SK-N-SH treated with all-trans-retinoic acid at 6 μM for 48 hours (cell line): ENCODE data around the gene ETV6.

Source experiments
- ATAC-seq: fragments of 200-7000 bp; cut with Tn5 transposase; 3 replicates; pipeline ENCODE4 v1.9.1; 2020; ENCODE audit warnings: mild to moderate bottlenecking, moderate library complexity
- BACH2 ChIP-seq: fragments of 250-450 bp; sonication (Bioruptor Pico); IDR thresholded peaks from 2 replicates; pipeline ENCODE4 v1.9.0; 2021; ENCODE audit warnings: mild to moderate bottlenecking, borderline replicate concordance
- CREB5 ChIP-seq: fragments of 250-450 bp; sonication (Bioruptor Pico); IDR thresholded peaks from 2 replicates; pipeline ENCODE4 v1.5.1; 2020; ENCODE audit warnings: low read depth, mild to moderate bottlenecking, moderate library complexity
- CSDC2 ChIP-seq: fragments of 250-450 bp; sonication (Bioruptor Pico); IDR thresholded peaks from 2 replicates; pipeline ENCODE4 v1.5.0; 2020; ENCODE audit warnings: mild to moderate bottlenecking, moderate library complexity
- CSRNP3 ChIP-seq: fragments of 250-450 bp; sonication (Bioruptor Pico); IDR thresholded peaks from 2 replicates; pipeline ENCODE4 v1.5.1; 2021; ENCODE audit warnings: mild to moderate bottlenecking, moderate library complexity
- ESRRG ChIP-seq: fragments of 250-450 bp; sonication (Bioruptor Pico); IDR thresholded peaks from 2 replicates; pipeline ENCODE4 v1.6.1; 2021; ENCODE audit warnings: mild to moderate bottlenecking
- ISL1 ChIP-seq: fragments of 250-450 bp; sonication (Bioruptor Pico); IDR thresholded peaks from 2 replicates; pipeline ENCODE4 v2.1.2; 2022; ENCODE audit warnings: mild to moderate bottlenecking, moderate library complexity
- PATZ1 ChIP-seq: fragments of 250-450 bp; sonication (Bioruptor Pico); IDR thresholded peaks from 2 replicates; pipeline ENCODE4 v1.8.0; 2020; ENCODE audit warnings: mild to moderate bottlenecking, moderate library complexity, borderline replicate concordance
- POU6F1 ChIP-seq: fragments of 250-450 bp; sonication (Bioruptor Pico); IDR thresholded peaks from 2 replicates; pipeline ENCODE4 v1.8.0; 2021; ENCODE audit warnings: low read depth, mild to moderate bottlenecking, moderate library complexity, borderline replicate concordance
- RARB ChIP-seq: fragments of 250-450 bp; sonication (Bioruptor Pico); IDR thresholded peaks from 2 replicates; pipeline ENCODE4 v1.8.0; 2021; ENCODE audit warnings: mild to moderate bottlenecking, moderate library complexity
- SNAI2 ChIP-seq: fragments of 250-450 bp; sonication (Bioruptor Pico); IDR thresholded peaks from 2 replicates; pipeline ENCODE4 v1.5.0; 2020; ENCODE audit warnings: mild to moderate bottlenecking, moderate library complexity
- TSHZ2 ChIP-seq: fragments of 250-450 bp; sonication (Bioruptor Pico); IDR thresholded peaks from 2 replicates; pipeline ENCODE4 v1.5.0; 2020; ENCODE audit warnings: mild to moderate bottlenecking, moderate library complexity
- ZC3H10 ChIP-seq: fragments of 250-450 bp; sonication (Bioruptor Pico); IDR thresholded peaks from 2 replicates; pipeline ENCODE4 v1.5.1; 2021; ENCODE audit warnings: mild to moderate bottlenecking, moderate library complexity
- ZFP30 ChIP-seq: fragments of 450-650 bp; formaldehyde crosslinking; IDR thresholded peaks from 2 replicates; pipeline ENCODE4 v1.5.0; 2022; ENCODE audit warnings: mild to moderate bottlenecking, moderate library complexity
- ZNF565 ChIP-seq: fragments of 450-650 bp; formaldehyde crosslinking; conservative IDR thresholded peaks from 2 replicates; pipeline ENCODE4 v1.5.0; 2020; ENCODE audit warnings: low read depth, mild to moderate bottlenecking, moderate library complexity
- ZNF70 ChIP-seq: fragments of 450-650 bp; formaldehyde crosslinking; IDR thresholded peaks from 2 replicates; pipeline ENCODE4 v1.5.0; 2020; ENCODE audit warnings: mild to moderate bottlenecking, moderate library complexity
- ZNF8 ChIP-seq: fragments of 450-650 bp; formaldehyde crosslinking; IDR thresholded peaks from 2 replicates; pipeline ENCODE4 v1.5.0; 2020; ENCODE audit warnings: mild to moderate bottlenecking, moderate library complexity

Gene ETV6

GRCh38 chr12:11880381-11880780, 230.9 kb downstream of the ETV6 start (continued):
- TF ChIP-seq CREB5 (CRISPR knock-in tag) (no peak), ZNF565 (CRISPR knock-in tag) (no peak), CSRNP3 (no peak), ZC3H10 (CRISPR knock-in tag) (no peak), TSHZ2 (CRISPR knock-in tag) (no peak)

GRCh38 chr12:11881835-11882234, 232.4 kb downstream of the ETV6 start:
- TF ChIP-seq ZNF70 (CRISPR knock-in tag) (no peak), ESRRG (CRISPR knock-in tag) (no peak), CSDC2 (CRISPR knock-in tag) (no peak), ZNF565 (CRISPR knock-in tag) (no peak)

GRCh38 chr12:11882301-11883019, 233.0 kb downstream of the ETV6 start:
- ATAC-seq: no peak

More at GRCh38 chr12:11881835-11882234, 232.4 kb downstream of the ETV6 start:
- no peak for ATAC-seq

More at GRCh38 chr12:11882301-11883019, 233.0 kb downstream of the ETV6 start:
- no peak for TF ChIP-seq SNAI2 (CRISPR knock-in tag)
- no peak for TF ChIP-seq ZC3H10 (CRISPR knock-in tag)
- no peak for TF ChIP-seq CSRNP3
- TF ChIP-seq ZNF565 (CRISPR knock-in tag): no peak
- TF ChIP-seq ZNF8 (CRISPR knock-in tag): no peak
- no peak for TF ChIP-seq ISL1
- TF ChIP-seq POU6F1 (CRISPR knock-in tag): no peak
- no peak for TF ChIP-seq RARB (CRISPR knock-in tag)
- TF ChIP-seq CREB5 (CRISPR knock-in tag): no peak
- TF ChIP-seq ESRRG (CRISPR knock-in tag): no peak
- TF ChIP-seq BACH2 (CRISPR knock-in tag): no peak
- no peak for TF ChIP-seq PATZ1 (CRISPR knock-in tag)
- TF ChIP-seq ZFP30 (CRISPR knock-in tag): no peak
